NCI-H460 (cell line): ENCODE measurements around the gene TUBE1. TPM values are rescaled to one million over a fixed set of nuclear protein-coding genes. Genes with fewer than 3 reads are reported as not detected.
"Not testable (repeated sequence)": the region's sequence is repeated elsewhere in the genome, so short reads cannot be mapped to it uniquely, and the experiment has no call there.

Source experiments
- DNase-seq: peaks from one replicate; pipeline ENCODE4 v3.0.0-alpha.2; 2016; ENCODE audit warnings: low read depth; ENCODE audit errors: extremely low read depth
- total RNA-seq: library from RNA; depleted of rRNA; stranded (reverse); fragments of >200 nt; shearing (Covaris generic); gene quantifications from 2 replicates; pipeline ENCODE4 v1.2.3, GENCODE V29; 2014

TUBE1 gene
- total RNA-seq, 1 experiment from 2014 or later = 72.3 TPM

DNA sequence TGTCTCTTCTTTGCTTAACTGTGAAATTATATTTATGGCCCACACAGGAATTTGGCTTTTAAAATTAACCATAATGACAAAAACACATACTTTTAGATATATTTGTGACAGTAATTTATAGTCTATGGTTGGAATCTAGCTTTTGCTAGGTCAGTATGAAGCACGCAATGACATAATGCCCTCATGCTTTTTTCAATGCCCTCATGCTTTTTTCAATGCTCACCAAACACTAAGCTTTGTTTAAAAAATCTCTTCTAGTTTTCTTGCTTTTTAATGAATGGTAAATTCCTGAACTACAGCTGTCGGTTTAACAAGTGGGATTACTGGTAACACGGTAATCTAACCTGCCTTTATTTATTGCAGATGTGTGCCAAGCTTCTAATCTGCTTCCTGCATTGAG lies 20.7 kb downstream of the TUBE1 start:
- DNase-seq = no peak

DNA sequence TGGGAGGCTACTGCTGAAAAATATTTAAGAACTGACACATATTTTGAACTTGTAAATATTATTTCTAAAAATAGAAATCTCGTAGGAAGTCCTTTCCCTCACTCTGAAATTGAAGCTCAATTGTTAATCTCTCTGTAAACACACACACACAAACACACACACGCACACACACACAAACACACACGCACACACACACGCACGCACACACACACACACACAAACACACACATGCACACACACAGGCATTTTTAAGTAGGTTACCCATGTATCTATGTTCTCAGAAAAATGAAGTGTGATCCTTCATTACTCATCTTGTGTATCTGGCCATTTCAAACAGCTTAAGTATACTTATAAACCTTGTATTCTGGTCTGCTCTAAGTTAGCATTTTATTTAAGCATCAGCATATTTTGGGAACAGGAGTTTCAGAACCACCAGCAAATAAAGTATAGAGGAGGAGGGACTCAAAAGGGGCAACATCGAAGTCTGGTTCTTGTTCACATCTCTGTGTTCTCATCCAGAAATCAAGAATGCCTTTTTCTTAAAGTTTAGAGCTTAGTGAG lies 21.8 kb downstream of the TUBE1 start:
- DNase-seq = no peak

DNA sequence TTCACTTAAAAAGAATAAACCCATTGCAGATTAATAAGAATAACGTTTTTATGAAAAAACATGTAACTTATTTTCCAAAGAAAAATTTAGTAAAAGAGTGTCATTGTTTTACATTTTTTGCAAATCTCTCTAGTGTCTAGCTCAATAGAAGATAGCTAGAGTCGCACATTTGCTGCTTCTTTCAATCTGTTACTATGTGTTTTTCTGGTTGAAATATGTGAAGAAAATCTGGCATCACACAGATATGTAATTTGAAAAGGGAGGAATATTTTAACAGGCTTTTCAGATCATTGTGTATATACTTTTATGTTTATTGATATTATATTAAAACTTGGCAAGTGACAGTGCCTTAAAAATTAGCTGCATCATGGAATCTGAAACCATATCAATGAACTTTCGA lies 24.3 kb downstream of the TUBE1 start:
- DNase-seq = no peak

DNA sequence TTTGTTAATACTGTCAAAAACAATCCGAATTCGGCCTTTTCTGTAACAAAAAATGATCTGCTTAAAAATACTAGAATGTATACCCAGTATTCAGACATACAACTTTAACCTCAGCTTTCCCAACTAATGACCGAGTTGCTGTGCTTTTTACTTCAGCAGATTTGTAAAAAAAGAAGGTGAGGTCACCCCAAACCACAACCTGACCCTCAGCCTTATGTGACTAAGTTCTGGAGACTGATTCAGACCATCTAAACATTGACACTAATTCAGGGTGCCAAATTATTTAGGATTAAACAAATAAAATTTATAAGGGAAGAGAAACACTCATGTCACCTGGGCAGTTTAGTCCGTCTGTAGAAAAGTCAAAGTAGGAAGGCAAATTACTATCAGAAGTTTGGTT lies 25.7 kb downstream of the TUBE1 start:
- DNase-seq = no peak

DNA sequence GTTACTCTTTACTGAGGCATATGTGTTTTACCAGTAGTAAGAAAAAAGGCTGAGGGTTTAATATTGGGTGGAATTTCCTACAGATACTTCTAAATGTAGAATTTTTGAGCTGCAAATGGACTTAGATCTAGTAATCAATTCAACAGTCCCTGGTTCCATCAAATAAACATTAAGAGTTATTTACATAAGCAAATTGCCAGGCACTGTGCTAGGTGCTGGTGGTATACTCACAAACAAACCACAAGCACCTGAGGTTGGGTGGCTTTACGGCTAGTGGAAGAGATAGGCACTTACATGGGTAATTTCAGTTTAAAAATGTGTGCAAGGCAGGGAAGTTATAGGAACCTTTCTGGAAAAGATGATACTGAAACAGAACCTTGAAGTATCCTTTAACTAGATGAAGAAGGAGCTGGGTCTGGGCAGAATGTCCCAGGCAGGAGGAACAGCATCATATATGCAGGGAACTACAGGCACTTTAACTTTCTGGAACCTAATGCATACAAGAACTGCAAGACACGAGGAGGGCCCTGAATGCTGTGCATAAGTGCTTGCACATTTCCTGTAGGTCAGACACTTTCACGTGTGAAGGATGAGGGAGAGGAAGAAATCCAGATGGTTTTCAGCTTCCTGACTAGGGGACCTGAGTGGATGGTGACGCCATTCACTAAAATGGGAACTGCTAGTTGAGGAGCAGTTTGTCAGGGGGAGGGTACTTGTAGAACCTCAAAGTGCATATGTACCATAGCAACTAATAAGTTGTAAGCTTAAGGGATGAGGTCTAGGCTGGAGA lies 28.8 kb downstream of the TUBE1 start:
- DNase-seq = no peak

DNA sequence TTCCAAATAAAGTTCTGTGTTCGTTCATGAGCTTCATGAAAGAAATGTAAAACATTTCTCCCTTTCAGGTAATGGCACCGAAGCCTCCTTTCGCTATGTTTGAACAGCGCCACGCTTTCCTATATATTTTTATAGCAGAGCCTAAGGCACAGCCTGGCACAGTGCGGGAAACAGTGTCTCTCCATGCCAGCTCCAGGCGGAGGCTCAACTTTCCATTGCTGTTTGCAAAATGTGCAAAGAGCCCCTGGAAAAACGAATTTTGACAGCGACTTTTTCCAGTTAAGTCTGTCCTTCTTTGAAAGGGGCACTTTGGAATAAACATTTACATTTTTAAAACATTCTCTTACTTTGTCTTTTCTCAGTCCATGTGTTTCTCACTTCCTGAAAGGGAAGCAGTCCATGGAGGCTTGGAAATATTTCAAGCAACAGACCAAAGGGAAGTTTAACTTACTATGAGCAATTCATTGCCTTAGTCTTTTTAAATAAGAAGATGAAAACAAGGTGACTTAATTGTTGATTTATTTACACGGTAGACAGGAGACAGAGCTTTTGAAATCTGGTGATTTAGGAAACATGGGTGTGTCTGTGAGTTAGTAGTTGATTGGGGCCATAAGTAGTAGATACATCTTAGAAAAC lies 32.6 kb downstream of the TUBE1 start:
- DNase-seq = no peak

DNA sequence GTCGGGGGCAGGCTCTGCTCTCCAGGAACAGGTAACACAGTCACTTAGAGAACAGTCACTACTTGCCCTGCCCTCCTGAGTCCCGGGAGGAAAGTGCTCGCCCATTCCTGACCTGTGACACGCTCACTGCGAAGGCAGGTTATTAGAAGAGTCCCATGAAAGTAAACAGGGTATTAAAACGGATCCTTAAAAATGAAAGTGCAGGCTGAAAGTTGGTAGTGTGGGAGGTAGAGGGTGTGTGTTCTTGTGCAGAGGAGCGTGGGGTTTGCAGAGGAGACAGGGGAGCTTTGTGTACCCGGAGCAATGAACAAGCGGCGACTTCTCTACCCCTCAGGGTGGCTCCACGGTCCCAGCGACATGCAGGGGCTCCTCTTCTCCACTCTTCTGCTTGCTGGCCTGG lies 33.3 kb downstream of the TUBE1 start, which contains the start of gene CCN6:
Gene CCN6, plus strand, starts transcription at position 104 of the 400 bp plus-strand sequence. Its CDS starts 254 bp downstream, at position 358.
- no peak for DNase-seq

DNA sequence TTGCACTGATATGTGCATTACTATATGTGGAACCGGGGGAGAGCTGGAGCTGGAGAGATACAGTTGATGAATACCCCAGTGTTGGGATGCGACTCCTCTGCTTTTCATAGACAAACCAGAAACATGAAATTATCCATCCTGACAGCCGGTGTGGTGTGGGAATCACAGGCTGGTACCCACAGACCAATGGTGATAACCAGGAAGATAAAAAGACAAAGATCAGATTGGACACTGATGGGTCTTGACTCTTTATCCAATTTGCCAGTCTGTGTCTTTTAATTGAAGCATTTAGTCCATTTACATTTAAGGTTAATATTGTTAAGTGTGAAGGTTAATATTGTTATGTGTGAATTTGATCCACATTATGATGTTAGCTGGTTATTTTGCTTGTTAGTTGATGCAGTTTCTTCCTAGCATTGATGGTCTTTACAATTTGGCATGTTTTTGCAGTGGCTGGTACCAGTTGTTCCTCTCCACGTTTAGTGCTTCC lies 36.0 kb downstream of the TUBE1 start:
- DNase-seq = not testable (repeated sequence)

DNA sequence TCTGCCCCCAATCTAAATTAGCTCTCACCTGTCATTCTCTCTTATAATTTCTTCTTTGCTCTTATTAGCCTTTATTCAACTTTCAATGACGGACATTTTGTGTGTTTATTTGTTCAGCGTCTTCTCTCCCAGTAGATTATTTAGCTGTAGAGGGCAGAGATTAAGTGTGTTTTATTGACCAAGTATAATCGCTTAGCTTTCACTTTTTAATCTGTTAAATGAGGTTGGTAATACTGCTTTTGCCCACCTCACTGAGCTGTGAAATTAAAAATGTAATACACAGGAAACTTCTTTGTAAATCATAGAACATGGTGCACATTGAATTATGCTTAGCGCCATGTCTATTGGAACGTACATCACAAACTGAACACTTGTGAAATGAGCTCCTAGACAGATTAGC lies 36.9 kb downstream of the TUBE1 start:
- DNase-seq = no peak

DNA sequence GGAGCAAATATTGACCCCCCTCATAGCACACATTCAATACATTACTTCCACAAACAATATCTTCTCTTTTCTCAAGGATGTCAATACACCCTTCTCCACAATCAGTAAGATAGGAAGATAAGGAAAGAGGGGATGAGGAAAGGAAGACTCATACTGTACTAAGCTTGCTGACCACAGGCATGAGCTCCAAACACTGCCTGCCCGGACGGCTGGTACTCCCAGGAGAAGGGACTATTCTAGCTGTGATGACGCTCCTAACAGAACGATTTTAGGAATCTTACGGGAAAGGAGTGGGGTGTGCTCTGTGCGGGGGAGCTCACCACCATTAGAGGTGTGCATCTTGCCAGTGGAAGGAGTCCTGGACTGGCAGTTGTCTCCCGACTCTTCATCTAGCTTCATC lies 37.3 kb downstream of the TUBE1 start:
- no peak for DNase-seq

DNA sequence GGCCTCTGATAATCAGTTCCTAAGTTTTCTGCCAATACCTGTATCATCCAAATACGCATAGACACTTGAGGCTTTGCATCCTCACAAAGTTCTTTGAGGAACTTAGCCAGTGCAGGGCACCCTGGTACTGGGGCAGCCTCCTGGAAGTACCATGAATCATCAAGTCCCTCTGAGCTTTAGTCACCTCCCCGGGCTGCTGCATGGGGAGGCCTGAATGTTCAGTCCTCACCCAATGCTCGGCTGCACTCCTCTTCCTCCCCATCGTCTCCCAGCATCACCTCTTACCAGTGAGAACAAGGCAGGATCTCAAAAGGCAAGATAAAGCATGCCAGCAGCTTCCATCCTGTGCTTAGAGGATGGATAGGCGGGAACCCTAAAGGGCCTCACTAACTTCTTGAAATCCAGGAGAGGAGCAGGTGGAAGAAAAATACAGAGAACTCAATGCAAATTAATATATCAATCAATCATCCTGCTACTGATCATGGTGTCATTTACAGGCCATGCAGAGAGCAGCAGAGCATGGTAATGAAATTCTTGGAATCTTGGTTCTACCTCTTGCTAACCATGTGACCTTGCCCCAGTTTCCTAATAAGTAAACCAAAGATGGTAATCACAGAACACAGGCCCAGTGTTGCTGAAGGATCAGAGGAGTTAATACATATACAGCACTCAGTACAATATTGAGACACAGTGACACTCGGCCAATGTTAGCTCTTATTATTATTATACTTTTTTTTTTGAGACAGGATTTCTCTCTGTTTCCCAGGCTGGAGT lies 38.1 kb downstream of the TUBE1 start:
- DNase-seq = no peak

DNA sequence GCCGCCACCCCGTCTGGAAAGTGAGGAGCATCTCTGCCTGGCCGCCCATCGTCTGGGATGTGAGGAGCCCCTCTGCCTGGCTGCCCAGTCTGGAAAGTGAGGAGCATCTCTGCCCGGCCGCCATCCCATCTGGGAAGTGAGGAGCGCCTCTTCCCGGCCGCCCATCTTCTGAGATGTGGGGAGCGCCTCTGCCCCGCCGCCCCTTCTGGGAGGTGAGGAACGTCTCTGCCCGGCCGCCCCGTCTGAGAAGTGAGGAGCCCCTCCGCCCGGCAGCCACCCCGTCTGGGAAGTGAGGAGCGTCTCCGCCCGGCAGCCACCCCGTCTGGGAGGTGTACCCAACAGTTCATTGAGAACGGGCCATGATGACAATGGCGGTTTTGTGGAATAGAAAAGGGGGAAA lies 39.8 kb downstream of the TUBE1 start:
- DNase-seq = not testable (repeated sequence)

DNA sequence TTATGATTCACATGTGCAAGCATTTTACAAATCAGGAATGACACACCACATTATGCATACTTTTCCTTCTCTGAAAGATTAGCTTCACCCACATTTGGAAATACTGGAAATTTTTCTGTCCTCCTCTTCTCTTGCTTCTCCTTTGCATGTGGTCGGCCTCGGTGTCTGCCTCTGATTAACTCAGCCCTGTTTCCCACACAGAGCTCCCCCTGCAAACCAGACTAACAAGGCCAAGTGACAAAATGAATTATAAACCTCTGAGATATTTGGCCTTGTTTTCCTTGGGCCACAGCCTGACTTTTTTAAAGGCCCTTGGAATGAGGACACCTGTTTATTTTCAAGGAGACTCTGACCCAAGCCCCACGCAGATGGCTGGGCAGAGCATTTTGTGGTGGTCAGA lies 42.4 kb downstream of the TUBE1 start:
- no peak for DNase-seq

DNA sequence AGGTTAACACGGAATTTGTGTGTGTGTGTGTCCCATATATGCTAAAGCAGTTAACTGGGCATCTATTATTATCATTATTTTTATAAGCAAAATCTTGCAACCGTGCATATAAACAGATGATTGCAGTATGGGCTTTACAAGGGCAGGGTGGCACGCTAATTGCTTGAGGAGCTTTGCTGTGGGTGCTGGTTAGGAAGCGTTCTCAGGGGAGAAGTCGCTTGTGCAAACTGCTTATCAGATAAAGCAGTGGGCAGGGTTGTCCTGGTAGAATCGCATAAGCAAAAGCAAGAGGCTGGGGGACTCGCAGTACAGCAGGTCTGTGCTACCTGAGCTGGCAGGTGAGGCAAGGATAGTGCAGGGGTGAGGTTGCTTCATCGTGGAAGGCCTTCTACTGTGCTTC lies 43.1 kb downstream of the TUBE1 start:
- no peak for DNase-seq

DNA sequence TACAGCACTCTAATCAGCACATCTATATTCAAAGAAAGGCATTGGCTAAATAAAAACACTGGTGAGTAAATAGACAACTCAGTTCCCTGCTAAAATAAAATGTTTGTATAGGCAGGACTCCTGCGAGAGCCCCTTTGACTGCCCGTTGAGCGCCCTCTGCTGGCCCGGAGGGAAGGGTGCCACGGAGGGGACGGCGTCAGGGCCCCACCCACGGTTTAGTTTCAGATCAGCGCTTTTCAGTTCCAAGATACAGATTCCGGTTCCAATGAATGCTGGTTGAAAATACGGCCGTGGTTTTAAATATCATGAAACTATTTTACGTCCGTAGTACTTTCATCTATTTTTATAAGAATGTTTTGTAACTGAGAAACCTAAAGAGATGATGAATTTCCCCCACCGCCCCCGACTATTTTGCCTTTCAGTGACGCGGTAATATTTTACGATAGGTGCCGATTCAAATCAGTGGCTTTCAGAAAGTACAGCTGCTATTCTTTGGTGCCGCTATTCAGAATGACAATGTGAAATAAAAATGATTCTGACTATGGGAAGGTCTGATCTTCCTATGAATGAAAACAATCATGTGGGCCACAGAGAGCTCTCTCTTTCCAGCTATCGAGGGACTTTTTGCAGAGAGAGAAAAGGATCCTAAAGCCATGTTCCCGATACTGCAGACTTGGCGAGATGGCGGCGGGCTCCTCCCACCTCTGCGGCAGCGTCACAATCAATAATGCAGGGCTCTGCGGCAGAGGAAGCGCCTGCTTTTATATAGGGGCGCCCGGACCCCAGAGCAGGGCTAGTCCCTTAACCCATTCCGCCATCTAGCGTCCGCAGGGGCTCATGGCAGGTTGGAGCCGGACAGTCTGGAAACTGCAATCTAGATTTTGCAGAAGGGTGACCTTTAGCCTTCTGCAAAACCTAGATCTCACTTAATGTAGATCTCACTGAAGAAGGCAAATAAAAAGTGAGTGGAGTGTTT lies 44.0 kb downstream of the TUBE1 start:
- DNase-seq = peak; percentile 77

DNA sequence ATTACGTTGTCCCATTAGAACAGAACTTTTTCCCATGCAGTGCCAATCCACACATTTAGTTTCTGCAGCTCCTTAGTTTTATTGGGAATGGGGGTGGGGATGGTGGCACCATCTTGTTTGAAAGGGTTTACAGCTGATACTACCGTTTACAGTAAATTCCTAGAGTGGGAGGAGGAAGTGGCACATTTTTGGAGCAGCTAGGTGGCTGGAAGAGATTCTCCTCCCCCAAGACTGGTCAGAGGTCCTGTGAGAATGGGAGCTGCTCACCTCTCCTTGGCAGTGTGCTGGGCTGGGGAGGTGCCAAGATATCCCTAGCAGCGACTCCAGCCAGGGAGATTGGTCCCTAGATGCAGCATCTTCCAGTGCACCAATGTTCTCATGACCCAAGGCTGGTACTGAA lies 45.7 kb downstream of the TUBE1 start:
- no peak for DNase-seq

DNA sequence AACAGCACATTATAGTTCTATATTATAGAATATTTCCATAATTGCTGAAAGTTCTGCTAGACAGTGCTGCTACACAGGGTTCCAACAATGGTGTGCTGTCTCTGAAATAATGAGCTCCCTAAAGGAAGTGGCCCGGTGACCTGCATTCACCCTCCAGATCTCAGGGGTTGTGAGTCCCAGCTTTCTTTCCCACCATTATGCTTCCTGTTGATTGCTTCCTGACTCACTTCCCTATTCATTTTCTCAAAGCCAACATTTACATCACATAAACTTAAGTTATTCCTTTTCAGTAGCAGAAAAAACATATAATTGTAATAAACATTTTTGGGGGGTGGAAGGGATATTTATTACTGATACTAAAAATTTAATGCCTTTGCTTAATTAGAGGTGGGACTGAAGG lies 46.3 kb downstream of the TUBE1 start:
- no peak for DNase-seq

DNA sequence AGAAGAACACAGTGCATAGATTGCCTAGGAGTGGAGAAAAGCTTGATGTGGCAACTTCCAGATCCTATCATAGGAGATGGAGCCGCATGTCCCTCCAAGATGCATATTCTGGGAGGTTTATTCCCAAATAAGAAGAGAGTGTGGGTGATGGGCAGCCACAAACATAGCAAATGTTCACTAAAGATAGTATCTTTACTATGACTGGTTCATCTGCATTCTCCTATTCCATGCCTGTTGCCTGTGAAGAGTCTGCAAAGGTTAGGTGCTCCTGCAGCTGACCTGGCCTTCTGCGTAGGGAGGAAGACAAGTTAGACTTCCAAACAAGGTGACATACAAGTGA lies 47.9 kb downstream of the TUBE1 start:
- DNase-seq = no peak

DNA sequence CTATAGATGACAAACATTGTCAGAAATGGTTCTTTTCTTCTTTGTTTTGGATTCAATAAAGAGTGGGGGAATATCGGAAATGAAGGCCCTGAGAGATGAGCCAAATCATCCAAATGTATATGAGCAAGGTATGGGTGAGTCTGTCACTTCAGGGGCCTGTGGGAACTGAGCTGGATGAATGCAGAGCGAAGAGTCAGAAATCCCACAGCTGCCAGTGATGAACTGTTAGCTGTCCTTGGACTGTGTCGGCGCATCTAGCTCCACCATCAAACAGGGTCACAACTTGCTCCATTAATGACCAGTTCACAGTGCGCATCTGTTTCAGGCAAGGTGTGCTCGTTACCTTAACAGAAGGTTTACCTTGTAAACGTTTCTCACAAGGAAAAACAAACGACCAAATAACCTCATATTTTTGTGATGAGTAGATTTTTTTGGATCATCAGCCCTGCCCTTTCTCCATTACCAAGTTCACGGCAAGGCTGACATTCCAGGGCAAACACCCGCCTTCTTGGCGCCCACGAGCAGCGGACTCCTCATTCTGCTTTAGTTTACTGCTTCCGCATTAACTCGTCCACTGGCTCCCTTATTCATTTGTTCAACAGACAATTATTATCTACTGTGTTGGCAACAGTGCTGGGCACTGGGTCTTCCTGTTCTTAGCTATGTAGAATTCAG lies 48.4 kb downstream of the TUBE1 start:
- DNase-seq = no peak
